Stimulated activated CD4-positive, alpha-beta T cell treated with anti-CD3 and anti-CD28 coated beads, Interleukin-1b, Interleukin-23, amount 100 ng/mL, for 1 hour (primary cell): ENCODE data around the gene PTPN4.
"Not testable (repeated sequence)": the region's sequence is repeated elsewhere in the genome, so short reads cannot be mapped to it uniquely, and the experiment has no call there.

Source experiments
- DNase-seq, 2 donors: peaks; one replicate each; pipeline ENCODE4 v3.0.0-alpha.2; 2020; ENCODE audit warnings: low read depth in 2 of 2

PTPN4 gene

DNA sequence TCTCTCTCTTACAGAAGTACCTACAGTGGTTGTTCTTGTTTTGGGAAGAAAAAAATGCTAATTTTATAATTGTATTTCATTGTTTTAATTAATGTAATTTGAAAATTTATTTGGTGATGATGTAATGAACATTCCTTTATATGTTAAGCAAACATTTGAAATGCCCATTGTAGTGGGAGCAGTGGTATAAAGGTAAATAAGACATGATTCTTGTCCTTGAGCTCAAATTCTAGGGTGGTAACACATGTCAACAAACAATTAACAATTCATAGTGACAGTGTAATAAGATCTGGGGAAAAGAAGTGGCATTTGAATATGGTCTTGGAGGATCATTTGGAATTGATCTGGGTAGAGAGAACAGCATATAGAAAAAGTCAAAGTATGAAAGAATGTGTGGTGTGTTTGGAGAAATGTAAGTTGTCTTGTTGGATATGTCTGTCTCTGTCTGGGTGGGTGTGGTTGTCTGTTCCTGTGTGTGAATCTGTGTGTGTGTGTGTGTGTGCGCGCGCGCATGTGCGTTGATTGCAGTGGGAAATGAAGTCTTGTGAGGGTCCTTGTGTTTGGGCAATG, 5.8 kb downstream of the PTPN4 start:
- no peak for DNase-seq

DNA sequence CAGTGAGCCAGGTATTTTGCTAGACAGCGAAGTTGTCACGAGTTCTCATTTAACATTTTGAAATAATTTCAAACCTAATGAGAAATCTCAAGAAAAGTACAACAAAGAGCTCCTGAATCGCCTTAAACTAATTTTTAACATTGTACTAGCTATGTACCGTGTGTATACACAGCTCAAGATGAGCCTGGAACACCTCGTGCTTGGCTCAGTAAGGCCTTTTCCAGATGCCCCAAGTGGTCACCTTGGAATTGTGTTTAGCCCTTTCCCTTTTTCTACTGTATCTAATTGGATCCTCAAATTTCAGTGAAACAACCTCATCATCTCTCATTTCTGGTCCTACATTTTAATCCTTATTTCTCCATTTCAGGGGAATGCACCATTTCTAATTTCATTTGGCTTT, 7.2 kb downstream of the PTPN4 start:
- no peak for DNase-seq

- no peak for DNase-seq
Observed at GRCh38 chr2:119768742-119769141, 9.0 kb downstream of the PTPN4 start.

GRCh38 chr2:119769645-119770044, 9.9 kb downstream of the PTPN4 start:
- DNase-seq = no peak

- no peak for DNase-seq
Observed at GRCh38 chr2:119771331-119771730, 11.6 kb downstream of the PTPN4 start.

- DNase-seq = no peak
Observed at GRCh38 chr2:119772128-119772527, 12.4 kb downstream of the PTPN4 start.

DNA sequence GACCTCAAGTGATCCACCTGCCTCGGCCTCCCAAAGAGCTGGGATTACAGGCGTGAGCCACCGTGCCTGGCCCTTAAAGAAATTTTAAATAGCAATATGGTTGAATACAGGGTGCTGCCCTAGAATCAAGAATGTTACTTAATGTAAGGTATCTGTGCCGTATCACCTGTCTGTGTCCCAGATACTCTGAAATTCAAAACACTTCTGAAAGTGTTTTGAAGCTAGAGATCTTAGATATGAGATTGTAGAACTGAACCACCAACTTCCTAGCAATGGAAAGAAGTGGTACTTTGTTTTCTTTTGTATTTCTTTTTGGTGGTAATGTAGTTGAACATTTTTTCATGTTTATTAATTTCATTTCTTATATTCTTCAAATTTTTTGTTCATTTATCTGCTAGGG, 13.0 kb downstream of the PTPN4 start:
- DNase-seq = no peak

GRCh38 chr2:119774026-119774425, 14.3 kb downstream of the PTPN4 start:
- DNase-seq = no peak

DNA sequence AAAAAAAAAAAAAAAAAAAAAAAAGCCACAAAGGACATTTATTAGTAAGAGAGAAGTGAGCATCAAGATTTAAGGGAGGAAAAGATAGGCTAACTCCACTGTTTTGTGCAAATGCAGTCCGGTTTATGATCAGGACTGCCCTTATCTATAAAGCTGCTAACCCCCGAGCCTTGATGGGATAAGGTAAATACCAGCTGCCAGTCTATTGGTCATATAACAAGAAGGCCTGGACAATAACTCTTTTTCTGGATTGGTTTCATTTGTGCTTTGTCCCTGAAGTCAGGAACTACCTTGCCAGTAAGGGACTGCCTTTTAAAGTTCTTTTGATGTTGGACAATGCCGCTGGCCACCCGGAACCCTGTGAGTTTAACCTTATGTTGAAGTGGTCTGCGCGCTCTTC, 15.4 kb downstream of the PTPN4 start:
- no peak for DNase-seq

DNA sequence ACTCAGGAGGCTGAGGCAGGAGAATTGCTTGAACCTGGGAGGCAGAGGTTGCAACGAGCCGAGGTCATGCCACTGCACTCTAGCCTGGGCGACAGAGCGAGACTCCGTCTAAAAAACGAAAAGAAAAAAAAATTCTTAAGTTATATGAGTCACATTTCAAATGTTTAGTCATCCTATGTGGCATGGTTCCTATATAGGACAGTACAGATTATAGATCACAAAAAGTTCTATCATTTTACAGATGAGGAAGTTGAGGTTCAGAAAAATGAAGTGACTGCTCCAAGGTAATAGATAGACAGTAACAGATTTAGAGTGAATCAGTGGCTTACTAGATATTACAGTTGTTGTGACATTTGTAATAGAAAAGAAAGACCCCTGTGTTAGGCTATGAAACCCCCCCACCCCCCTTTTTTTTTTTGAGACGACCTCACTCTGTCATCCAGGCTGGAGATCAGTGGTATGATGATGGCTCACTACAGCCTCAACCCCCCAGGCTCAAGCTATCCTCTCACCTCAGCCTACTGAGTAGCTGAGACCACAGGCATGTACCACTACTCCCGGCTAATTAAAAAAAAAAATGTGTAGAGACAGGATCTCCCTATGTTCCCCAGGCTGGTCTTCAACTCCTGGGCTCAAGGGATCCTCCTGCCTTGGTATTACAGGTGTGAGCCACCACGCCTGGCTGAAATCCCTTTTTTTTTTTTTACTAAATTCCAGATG, 22.7 kb downstream of the PTPN4 start:
- DNase-seq = no peak

- no peak for DNase-seq
Observed at GRCh38 chr2:119784876-119785275, 25.2 kb downstream of the PTPN4 start.

DNA sequence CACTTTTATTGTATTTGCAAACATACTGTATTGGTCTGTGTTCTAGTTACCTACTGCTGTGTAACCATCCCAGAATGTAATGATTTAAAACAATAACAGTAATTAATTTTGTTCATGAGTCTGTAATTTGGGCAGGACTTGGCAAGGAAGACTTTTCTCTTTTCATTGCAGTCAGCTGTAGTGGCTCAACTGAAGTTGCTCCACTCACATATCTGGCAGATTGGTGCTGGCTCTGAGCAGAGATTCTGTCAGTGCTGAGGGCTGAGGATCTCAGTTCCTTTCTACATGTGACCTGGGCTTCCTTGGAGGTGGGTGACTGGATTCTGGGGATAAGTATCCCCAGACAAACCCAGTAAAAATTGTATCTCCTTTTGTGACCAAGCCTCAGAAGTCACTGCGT, 26.6 kb downstream of the PTPN4 start:
- no peak for DNase-seq

GRCh38 chr2:119788752-119789151, 29.0 kb downstream of the PTPN4 start:
- DNase-seq = no peak

- DNase-seq = no peak
Observed at GRCh38 chr2:119790466-119790865, 30.7 kb downstream of the PTPN4 start.

DNA sequence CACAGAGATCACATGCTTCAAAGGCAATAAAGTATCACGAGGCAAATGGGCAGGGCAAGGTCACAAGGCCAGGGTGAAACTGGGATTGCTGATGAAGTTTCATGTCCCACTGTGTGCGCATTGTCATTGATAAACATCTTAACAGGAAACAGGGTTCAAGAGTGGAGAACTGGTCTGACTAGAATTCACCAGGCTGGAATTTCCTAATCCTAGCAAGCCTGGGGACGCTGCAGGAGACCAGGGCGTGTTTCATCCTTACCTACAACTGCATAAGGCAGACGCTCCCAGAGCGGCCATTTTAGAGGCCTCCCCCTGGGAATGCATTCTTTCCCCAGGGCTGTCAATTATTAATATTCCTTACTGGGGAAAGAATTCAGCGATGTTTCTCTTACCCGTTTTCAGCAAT, 33.2 kb downstream of the PTPN4 start:
- no peak for DNase-seq

DNA sequence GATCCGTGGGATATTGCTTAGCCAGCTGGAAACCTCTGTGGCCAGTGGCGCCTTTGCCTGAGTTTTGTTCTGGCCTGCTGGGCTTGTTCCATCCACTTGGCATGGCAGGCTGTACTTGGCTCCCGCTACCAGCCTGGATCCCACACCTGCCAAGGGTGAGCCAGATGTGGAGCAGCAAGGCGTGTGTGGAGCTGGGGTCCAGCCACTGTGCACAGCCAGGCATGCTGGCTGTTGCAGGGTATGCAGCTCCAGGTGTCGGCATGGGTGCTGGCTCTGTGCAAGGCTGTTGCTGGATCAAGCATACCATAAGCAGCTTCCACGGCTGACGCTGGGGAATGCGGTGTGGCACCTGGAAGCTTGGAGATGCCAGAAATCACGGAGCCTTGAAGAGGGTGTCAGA, 34.5 kb downstream of the PTPN4 start:
- no peak for DNase-seq

GRCh38 chr2:119795309-119796303, 35.9 kb downstream of the PTPN4 start:
- DNase-seq = no peak

DNA sequence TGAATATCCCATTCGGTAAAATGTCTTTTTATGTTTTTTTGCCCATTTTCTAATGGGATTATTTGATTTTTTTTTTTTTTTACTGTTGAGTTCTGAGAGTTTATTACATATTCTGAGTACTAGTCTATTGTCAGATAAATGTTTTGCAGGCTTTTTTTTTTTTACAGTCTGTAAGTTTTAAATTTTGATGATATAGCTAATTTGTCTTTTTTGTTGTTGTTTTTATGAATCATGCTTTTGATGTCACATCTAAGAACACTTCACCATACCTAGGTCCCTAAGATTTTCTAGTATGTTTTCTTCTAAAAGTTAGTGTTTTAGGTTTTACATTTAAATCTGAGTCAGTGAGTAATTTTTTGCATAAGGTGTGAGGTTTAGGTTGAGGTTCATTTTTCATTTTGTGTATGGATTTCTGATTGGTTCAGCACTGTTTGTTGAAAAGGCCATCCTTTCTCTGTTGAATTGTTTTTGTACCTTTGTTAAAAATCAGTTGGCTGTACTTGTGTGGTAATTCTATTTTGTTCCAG, 40.7 kb downstream of the PTPN4 start:
- no peak for DNase-seq

- DNase-seq = no peak
Observed at GRCh38 chr2:119801040-119801439, 41.3 kb downstream of the PTPN4 start.

- DNase-seq = not testable (repeated sequence)
Observed at GRCh38 chr2:119801989-119802388, 42.3 kb downstream of the PTPN4 start.

DNA sequence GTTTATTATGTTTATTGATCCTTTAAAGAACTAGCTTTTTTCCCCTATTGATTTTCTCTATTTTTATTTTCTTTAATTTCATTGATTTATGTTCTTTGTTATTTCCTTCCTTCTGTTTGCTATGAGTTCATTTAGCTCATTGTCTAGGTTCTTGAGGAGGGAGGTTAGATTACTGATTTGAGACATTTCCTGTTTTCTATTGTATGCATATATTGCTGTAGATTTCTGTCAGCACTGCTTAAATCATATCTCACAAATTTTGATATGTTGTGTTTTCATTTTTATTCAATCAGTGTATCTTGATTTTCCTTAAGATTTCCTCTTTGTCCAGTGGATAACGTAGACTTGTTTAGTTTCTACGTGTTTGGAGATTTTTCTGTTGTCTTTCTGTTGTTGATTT, 43.4 kb downstream of the PTPN4 start:
- DNase-seq = no peak

- not testable (repeated sequence) for DNase-seq
Observed at GRCh38 chr2:119804409-119804808, 44.7 kb downstream of the PTPN4 start.
